IPS DF 6.9 (cell line): ENCODE data around the gene TCEAL4.

Experiments
- DNase-seq: peaks from one replicate; pipeline ENCODE4 v3.0.0-alpha.2; 2013; ENCODE audit warnings: low read depth, low spot score
- H3K27ac ChIP-seq: one replicate; pipeline ENCODE4 v1.5.1; 2013; ENCODE audit warnings: low read length, control low read depth
- H3K27me3 ChIP-seq: 2 replicates; pipeline ENCODE4 v1.6.1; 2013; ENCODE audit warnings: mild to moderate bottlenecking, low read length; ENCODE audit not compliant: control insufficient read depth, insufficient read depth
- H3K36me3 ChIP-seq: 2 replicates; pipeline ENCODE4 v1.6.1; 2013; ENCODE audit warnings: low read length; ENCODE audit not compliant: control insufficient read depth, insufficient read depth
- H3K4me1 ChIP-seq: 2 replicates; pipeline ENCODE4 v1.6.1; 2013; ENCODE audit warnings: low read length; ENCODE audit not compliant: control insufficient read depth, insufficient read depth
- H3K4me3 ChIP-seq: 2 replicates; pipeline ENCODE4 v1.5.1; 2013; ENCODE audit warnings: mild to moderate bottlenecking, low read length
- H3K9me3 ChIP-seq: 2 replicates; pipeline ENCODE4 v1.6.1; 2013; ENCODE audit warnings: low read length, inconsistent platforms; ENCODE audit not compliant: control insufficient read depth, insufficient read depth
- WGBS: extraction: QIAGEN DNeasy Blood & Tissue Kit; methylation state at CpG from one replicate; pipeline ENCODE4 v1.1.7; 2013; ENCODE audit warnings: mixed read lengths, missing lambda C conversion rate; ENCODE audit not compliant: insufficient read length, insufficient coverage; 5-methylcytosine and 5-hydroxymethylcytosine counted together

Gene TCEAL4

GRCh38 chrX:103624111-103624510 lies 38.8 kb downstream of the TCEAL4 start:
- WGBS, result no CpG with 5 or more reads among the region's 4 CpGs
- no peak for DNase-seq
- Histone ChIP-seq H3K27me3 (no peaks in the 10 kb centered on the region), H3K27ac (no peak overlapping the region), H3K36me3 (no peaks in the 10 kb centered on the region), H3K4me3 (no peak overlapping the region), H3K4me1 (no peaks in the 10 kb centered on the region), H3K9me3 (no peaks in the 10 kb centered on the region)

DNA sequence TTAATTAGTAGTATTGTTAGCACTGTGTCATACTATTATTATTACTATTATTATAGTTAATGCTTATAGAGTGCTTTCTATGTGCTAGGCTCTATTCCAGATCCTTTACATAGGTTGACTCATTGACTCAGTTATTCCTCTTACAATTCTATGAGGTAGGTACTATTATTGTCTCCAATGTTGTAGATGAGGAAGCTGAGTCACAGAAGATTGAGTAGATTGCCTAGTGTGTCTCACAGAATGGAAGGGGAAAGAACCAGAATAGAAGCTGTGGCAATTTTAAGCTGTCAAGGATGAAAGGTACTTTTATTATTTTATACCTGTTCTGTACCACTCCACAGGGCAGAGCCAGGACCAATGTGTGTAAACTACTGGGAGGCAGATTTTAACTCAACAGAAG lies 41.5 kb downstream of the TCEAL4 start:
- no peak for DNase-seq
- Histone ChIP-seq H3K27ac (no peak overlapping the region), H3K4me3 (no peak overlapping the region), H3K27me3 (no peaks in the 10 kb centered on the region), H3K36me3 (no peaks in the 10 kb centered on the region), H3K9me3 (no peaks in the 10 kb centered on the region), H3K4me1 (no peaks in the 10 kb centered on the region)

GRCh38 chrX:103628386-103629317 lies 43.3 kb downstream of the TCEAL4 start, which contains the start of gene TCEAL1:
Gene TCEAL1, plus strand, starts transcription at chrX:103628975. Its CDS starts 942 bp downstream, at chrX:103629917.
- H3K27me3 ChIP-seq, result no peaks in the 10 kb centered on the region
- no peak within 1 kb of the TSS for H3K27ac ChIP-seq
- H3K9me3 ChIP-seq, result no peaks in the 10 kb centered on the region
- no peaks in the 10 kb centered on the region for H3K4me1 ChIP-seq
- DNase-seq, result no peak
- no peaks in the 10 kb centered on the region for H3K36me3 ChIP-seq
- peak within 1 kb of the TSS; percentile 88; the same call in 1 of the 2 replicates for H3K4me3 ChIP-seq
- WGBS, result no CpG with 5 or more reads among the region's 32 CpGs

DNA sequence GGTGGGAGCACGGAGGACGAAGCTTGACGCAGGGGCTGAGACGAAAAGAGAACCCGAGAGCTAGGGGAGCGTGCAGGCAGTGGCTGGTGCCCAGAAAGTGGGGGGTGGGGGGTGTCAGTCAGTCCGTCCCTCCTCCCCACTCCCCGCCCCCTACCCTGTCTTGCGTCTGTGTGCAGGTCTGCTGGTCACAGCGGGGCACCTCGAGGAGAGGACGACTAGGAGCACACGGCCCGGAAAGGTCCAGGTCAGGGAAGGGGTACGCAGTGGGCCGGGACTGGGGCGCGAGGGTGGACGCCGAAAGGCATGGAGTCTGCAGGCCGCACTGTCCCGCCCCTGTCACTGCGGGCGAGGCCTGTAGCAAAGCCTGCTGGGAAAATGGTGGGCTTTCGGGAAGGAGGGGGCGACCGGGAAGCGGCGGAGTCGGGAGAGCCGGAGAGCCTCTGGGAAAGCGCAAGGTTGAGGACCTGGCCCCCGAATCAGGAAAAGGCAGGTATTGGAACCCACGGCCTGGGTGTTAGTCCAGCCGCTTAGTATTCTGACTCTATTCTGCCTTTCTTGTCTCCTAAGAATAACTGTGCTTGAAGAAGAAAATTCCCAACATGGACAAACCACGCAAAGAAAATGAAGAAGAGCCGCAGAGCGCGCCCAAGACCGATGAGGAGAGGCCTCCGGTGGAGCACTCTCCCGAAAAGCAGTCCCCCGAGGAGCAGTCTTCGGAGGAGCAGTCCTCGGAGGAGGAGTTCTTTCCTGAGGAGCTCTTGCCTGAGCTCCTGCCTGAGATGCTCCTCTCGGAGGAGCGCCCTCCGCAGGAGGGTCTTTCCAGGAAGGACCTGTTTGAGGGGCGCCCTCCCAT lies 44.2 kb downstream of the TCEAL4 start:
- Histone ChIP-seq H3K4me3 (peak overlapping the region; percentile 88; the same call in 1 of the 2 replicates), H3K27ac (no peak overlapping the region), H3K36me3 (no peaks in the 10 kb centered on the region), H3K9me3 (no peaks in the 10 kb centered on the region), H3K4me1 (no peaks in the 10 kb centered on the region), H3K27me3 (no peaks in the 10 kb centered on the region)
- WGBS, result no CpG with 5 or more reads among the region's 49 CpGs
- no peak for DNase-seq

GRCh38 chrX:103630171-103630511 lies 44.8 kb downstream of the TCEAL4 start:
- Histone ChIP-seq H3K4me3 (peak overlapping the region; percentile 8; the same call in 1 of the 2 replicates), H3K27ac (no peak overlapping the region), H3K27me3 (no peaks in the 10 kb centered on the region), H3K4me1 (no peaks in the 10 kb centered on the region), H3K36me3 (no peaks in the 10 kb centered on the region), H3K9me3 (no peaks in the 10 kb centered on the region)
- no peak for DNase-seq
- no CpG with 5 or more reads among the region's 6 CpGs for WGBS

DNA sequence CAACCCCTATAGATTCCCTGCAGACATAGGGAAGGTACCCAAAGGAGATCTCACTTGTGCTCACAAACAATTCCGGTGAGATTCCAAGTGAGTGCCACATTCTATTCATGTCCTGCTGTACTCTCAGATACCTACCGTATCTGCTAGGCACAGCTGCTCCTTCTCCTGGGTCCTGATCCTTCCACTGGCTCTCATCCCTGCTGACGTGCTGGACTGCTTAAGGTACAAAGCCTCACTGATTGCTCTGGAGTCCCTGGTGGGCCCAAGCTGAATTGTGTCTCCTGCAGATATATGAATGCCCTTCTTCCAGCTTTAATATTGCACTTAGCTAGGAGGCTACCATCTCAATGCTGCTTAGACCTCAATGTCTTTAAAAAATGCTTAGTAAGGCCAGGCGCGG lies 45.8 kb downstream of the TCEAL4 start:
- Histone ChIP-seq H3K9me3 (no peaks in the 10 kb centered on the region), H3K4me1 (no peaks in the 10 kb centered on the region), H3K4me3 (no peak overlapping the region), H3K36me3 (no peaks in the 10 kb centered on the region), H3K27me3 (no peaks in the 10 kb centered on the region), H3K27ac (no peak overlapping the region)
- no CpG with 5 or more reads among the region's 5 CpGs for whole genome bisulfite sequencing
- DNase-seq, result no peak

- H3K27ac ChIP-seq, result no peak overlapping the region
- no peaks in the 10 kb centered on the region for H3K36me3 ChIP-seq
- H3K9me3 ChIP-seq, result no peaks in the 10 kb centered on the region
- H3K27me3 ChIP-seq, result no peaks in the 10 kb centered on the region
- no peak overlapping the region for H3K4me3 ChIP-seq
- DNase-seq, result no peak
- H3K4me1 ChIP-seq, result no peaks in the 10 kb centered on the region
- no CpG with 5 or more reads among the region's 2 CpGs for WGBS
Measured at GRCh38 chrX:103635436-103635835, 50.1 kb downstream of the TCEAL4 start.
